H1 (cell line): Measurements from ENCODE around the gene TEF. TPM values are rescaled to one million over a fixed set of nuclear protein-coding genes. Genes with fewer than 3 reads are reported as not detected.

Source experiments
- ATF3 ChIP-seq: IDR thresholded peaks from 2 replicates; pipeline ENCODE4 v1.6.1; 2011; ENCODE audit warnings: low read depth, mild to moderate bottlenecking, low read length; ENCODE audit not compliant: insufficient read depth
- CHD1 ChIP-seq: IDR thresholded peaks from 2 replicates; pipeline ENCODE4 v1.6.1; 2012; ENCODE audit warnings: low read depth, low read length, improper control_type of control experiment
- CHD2 ChIP-seq: IDR thresholded peaks from 2 replicates; pipeline ENCODE4 v1.6.1; 2012; ENCODE audit warnings: low read length, improper control_type of control experiment
- HDAC6 ChIP-seq: IDR thresholded peaks from one replicate; pipeline ENCODE4 v1.7.1; 2012; ENCODE audit warnings: low read depth, mild to moderate bottlenecking, inconsistent platforms, low read length, moderate library complexity
- MAX ChIP-seq: IDR thresholded peaks from 2 replicates; pipeline ENCODE4 v1.6.1; 2012; ENCODE audit warnings: inconsistent platforms
- SP1 ChIP-seq: IDR thresholded peaks from 2 replicates; pipeline ENCODE4 v1.6.1; 2011; ENCODE audit warnings: low read depth, low read length
- SUZ12 ChIP-seq: fragments of 200-600 bp; sonication (generic); IDR thresholded peaks from 2 replicates; pipeline ENCODE4 v1.6.1; 2012; ENCODE audit warnings: mild to moderate bottlenecking, inconsistent platforms, low read length, moderate library complexity, mixed read lengths
- TEAD4 ChIP-seq: IDR thresholded peaks from 2 replicates; pipeline ENCODE4 v1.6.1; 2012; ENCODE audit warnings: low read depth, low read length, inconsistent platforms, mixed read lengths
- polyA plus RNA-seq, 7 experiments: library from polyadenylated mRNA; depleted of rRNA in 3 of 7; stranded (reverse) in 5 of 7; unstranded in 2 of 7; fragments of >200 nt in 5 of 7; fragments of 200-250 nt in 2 of 7; gene quantifications; 1 replicate in 5 of 7; 2 replicates in 1 of 7; 4 replicates in 1 of 7; pipeline versions ENCODE4 v1.2.1 to v1.2.3, GENCODE V29; 2011 to 2013; ENCODE audit warnings: missing spikeins in 2 of 7, mixed read lengths in 2 of 7
- total RNA-seq: library from RNA; stranded (reverse); fragmentation: NEBNext Ultra II Directional; extraction: Animal tissue kit (Norgen Biotek cat#: 25700); gene quantifications from 2 replicates; pipeline ENCODE4 v1.2.1, GENCODE V29; 2021
- TF ChIP-seq, protein P1 (sequence below): IDR thresholded peaks from 2 replicates; pipeline ENCODE4 v1.6.1; 2011; ENCODE audit warnings: low read length, improper control_type of control experiment

TEF gene
- total and polyA plus RNA-seq, 2 of the 8 experiments (the other 6 are each of a cell fraction or from before 2014, with no cell fraction given): 7.4 to 9.0 TPM

DNA sequence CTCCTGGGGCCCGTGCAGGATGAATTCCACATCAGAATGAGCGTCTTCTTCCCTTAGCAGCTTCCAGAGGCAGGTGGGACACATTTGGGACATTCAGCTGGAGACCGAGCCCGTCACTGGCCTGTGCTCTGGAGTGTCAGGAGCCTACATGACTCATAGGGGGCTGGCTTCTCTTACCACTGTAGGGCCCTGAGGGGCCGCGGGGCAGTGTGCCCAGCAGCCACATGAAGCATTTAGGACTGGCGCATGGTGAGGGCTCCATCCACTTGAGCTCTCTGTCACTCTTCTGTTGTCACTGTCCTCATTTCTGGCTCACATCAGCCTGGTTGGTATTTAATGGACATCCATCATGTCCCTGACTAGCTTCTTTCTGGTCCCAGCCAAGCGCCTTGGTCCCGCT is 38.0 kb upstream of the TEF start (continued):
- TF ChIP-seq, protein P1, sequence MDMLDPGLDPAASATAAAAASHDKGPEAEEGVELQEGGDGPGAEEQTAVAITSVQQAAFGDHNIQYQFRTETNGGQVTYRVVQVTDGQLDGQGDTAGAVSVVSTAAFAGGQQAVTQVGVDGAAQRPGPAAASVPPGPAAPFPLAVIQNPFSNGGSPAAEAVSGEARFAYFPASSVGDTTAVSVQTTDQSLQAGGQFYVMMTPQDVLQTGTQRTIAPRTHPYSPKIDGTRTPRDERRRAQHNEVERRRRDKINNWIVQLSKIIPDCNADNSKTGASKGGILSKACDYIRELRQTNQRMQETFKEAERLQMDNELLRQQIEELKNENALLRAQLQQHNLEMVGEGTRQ: no peak
- TF ChIP-seq CHD2 (no peak), HDAC6 (no peak), SUZ12 (no peak), CHD1 (no peak), SP1 (no peak), TEAD4 (no peak), MAX (no peak), ATF3 (no peak)
